HG02763 (cell line): ENCODE results near the gene ANOS1.
"Not testable (repeated sequence)": the region's sequence is repeated elsewhere in the genome, so short reads cannot be mapped to it uniquely, and the experiment has no call there.

Experiments
- ATAC-seq: cut with Tn5 transposase; IDR thresholded peaks from one replicate; pipeline ENCODE4 v1.9.1; 2021; ENCODE audit warnings: mild to moderate bottlenecking, moderate library complexity; ENCODE audit not compliant: unreplicated experiment

The ANOS1 gene

GRCh38 chrX:8731559-8732395 lies at the start of gene ANOS1:
TSS of gene ANOS1 (minus strand) at chrX:8732137. CDS start at chrX:8732036, 101 bp downstream.
- no peak for ATAC-seq

GRCh38 chrX:8773117-8773516 lies 41.2 kb upstream of the ANOS1 start:
- no peak for ATAC-seq

- no peak for ATAC-seq
Measured at GRCh38 chrX:8760021-8760420, 28.1 kb upstream of the ANOS1 start.

- ATAC-seq: not testable (repeated sequence)
Measured at GRCh38 chrX:8758706-8759105, 26.8 kb upstream of the ANOS1 start.

- not testable (repeated sequence) for ATAC-seq
Measured at GRCh38 chrX:8757609-8758389, 25.9 kb upstream of the ANOS1 start.

GRCh38 chrX:8755813-8756212 lies 23.9 kb upstream of the ANOS1 start:
- no peak for ATAC-seq

- ATAC-seq: no peak
Measured at GRCh38 chrX:8755116-8755515, 23.2 kb upstream of the ANOS1 start.

- no peak for ATAC-seq
Measured at GRCh38 chrX:8749697-8750096, 17.8 kb upstream of the ANOS1 start.

GRCh38 chrX:8748855-8749254 lies 16.9 kb upstream of the ANOS1 start:
- no peak for ATAC-seq

GRCh38 chrX:8743126-8743732 lies 11.3 kb upstream of the ANOS1 start:
- ATAC-seq: no peak

- ATAC-seq: no peak
Measured at GRCh38 chrX:8741981-8742380, 10.0 kb upstream of the ANOS1 start.

- ATAC-seq: no peak
Measured at GRCh38 chrX:8738588-8739189, 6.8 kb upstream of the ANOS1 start.

GRCh38 chrX:8737883-8738282 lies 5.9 kb upstream of the ANOS1 start:
- ATAC-seq: no peak

- ATAC-seq: no peak
Measured at GRCh38 chrX:8730812-8731558, 952 bp downstream of the ANOS1 start.

GRCh38 chrX:8729811-8730210 lies 2.1 kb downstream of the ANOS1 start:
- no peak for ATAC-seq

- no peak for ATAC-seq
Measured at GRCh38 chrX:8728932-8729535, 2.9 kb downstream of the ANOS1 start.

- no peak for ATAC-seq
Measured at GRCh38 chrX:8726031-8726652, 5.8 kb downstream of the ANOS1 start.

GRCh38 chrX:8724300-8724699 lies 7.6 kb downstream of the ANOS1 start:
- no peak for ATAC-seq

GRCh38 chrX:8721536-8721935 lies 10.4 kb downstream of the ANOS1 start:
- ATAC-seq: no peak

GRCh38 chrX:8720136-8720535 lies 11.8 kb downstream of the ANOS1 start:
- ATAC-seq: no peak
